Subcutaneous abdominal adipose tissue (tissue), 5 donors: ENCODE data around the gene ANKRD7.
A peak's percentile ranks its signal among the peaks of the same experiment; 100 is the strongest.

Source experiments
- H3K27ac ChIP-seq: one replicate; pipeline ENCODE4 v1.7.0; 2013; ENCODE audit warnings: low read depth, mild to moderate bottlenecking, inconsistent platforms, low read length, moderate library complexity
- H3K27me3 ChIP-seq, 5 donors: one replicate each; pipeline ENCODE4 v1.7.0; 2013; ENCODE audit warnings: low read length in 5 of 5, inconsistent platforms in 1 of 5; ENCODE audit not compliant: control insufficient read depth in 5 of 5, insufficient read depth in 4 of 5
- H3K36me3 ChIP-seq, 5 donors: one replicate each; pipeline ENCODE4 v1.7.0; 2013; ENCODE audit warnings: low read length in 5 of 5; ENCODE audit not compliant: control insufficient read depth in 5 of 5, insufficient read depth in 5 of 5
- H3K4me1 ChIP-seq, 5 donors: one replicate each; pipeline ENCODE4 v1.7.0; 2013; ENCODE audit warnings: low read length in 5 of 5, mild to moderate bottlenecking in 3 of 5, moderate library complexity in 1 of 5; ENCODE audit not compliant: control insufficient read depth in 5 of 5, insufficient read depth in 5 of 5
- H3K4me3 ChIP-seq, 5 donors: one replicate each; pipeline ENCODE4 v1.7.0; 2013; ENCODE audit warnings: low read length in 5 of 5, low read depth in 1 of 5
- H3K9ac ChIP-seq, 5 donors: one replicate each; pipeline ENCODE4 v1.7.0; 2013; ENCODE audit warnings: low read length in 5 of 5, mild to moderate bottlenecking in 4 of 5, moderate library complexity in 3 of 5
- H3K9me3 ChIP-seq, 5 donors: one replicate each; pipeline ENCODE4 v1.7.0; 2013; ENCODE audit warnings: low read length in 5 of 5; ENCODE audit not compliant: control insufficient read depth in 5 of 5
- donor health status: healthy.
- donor health status: healthy.
- donor health status: healthy.
- donor health status: healthy.
- donor health status: healthy.

ANKRD7 gene

GRCh38 chr7:118224521-118224920 lies at the start of gene ANKRD7:
Gene ANKRD7, plus strand, starts transcription at chr7:118224704. Its CDS starts 127 bp downstream, at chr7:118224831.
- Histone ChIP-seq H3K36me3 (no peaks in the 10 kb centered on the region), H3K9ac (no peak within 1 kb of the TSS), H3K27me3 (no peaks in the 10 kb centered on the region), H3K27ac (no peak within 1 kb of the TSS), H3K9me3 (no peaks in the 10 kb centered on the region), H3K4me3 (no peak within 1 kb of the TSS), H3K4me1 (no peaks in the 10 kb centered on the region)

GRCh38 chr7:118175740-118176139 lies 48.8 kb upstream of the ANKRD7 start:
- Histone ChIP-seq H3K4me1 (no peaks in the 10 kb centered on the region), H3K36me3 (no peaks in the 10 kb centered on the region), H3K27me3 (peaks cover 0 to 7% (median 0%) of the 10 kb centered on the region in 5 donors), H3K9ac (no peak overlapping the region), H3K27ac (no peak overlapping the region), H3K4me3 (no peak overlapping the region), H3K9me3 (no peaks in the 10 kb centered on the region)

GRCh38 chr7:118179191-118179590 lies 45.3 kb upstream of the ANKRD7 start:
- Histone ChIP-seq H3K4me1 (peaks cover 3 to 10% (median 7%) of the 10 kb centered on the region in 5 donors), H3K9ac (no peak overlapping the region), H3K27me3 (no peaks in the 10 kb centered on the region), H3K4me3 (no peak overlapping the region), H3K27ac (no peak overlapping the region), H3K36me3 (no peaks in the 10 kb centered on the region), H3K9me3 (no peaks in the 10 kb centered on the region)

GRCh38 chr7:118182593-118183427 lies 41.7 kb upstream of the ANKRD7 start:
- H3K9me3 ChIP-seq, result no peaks in the 10 kb centered on the region
- peaks cover under 1 to 8% (median 3%) of the 10 kb centered on the region in 5 donors for H3K36me3 ChIP-seq
- H3K4me1 ChIP-seq, result peaks cover 3 to 30% (median 26%) of the 10 kb centered on the region in 5 donors
- H3K4me3 ChIP-seq, result peak overlapping the region; percentile 85 to 97 (median 88)
- peak overlapping the region; percentile 89 for H3K27ac ChIP-seq
- no peaks in the 10 kb centered on the region for H3K27me3 ChIP-seq
- H3K9ac ChIP-seq, result peak overlapping the region; percentile 95 to 99 (median 97)

GRCh38 chr7:118183428-118183785 lies 41.1 kb upstream of the ANKRD7 start:
- Histone ChIP-seq H3K27ac (peak overlapping the region; percentile 89), H3K9me3 (no peaks in the 10 kb centered on the region), H3K4me3 (peak overlapping the region; percentile 85 to 97 (median 88)), H3K9ac (peak overlapping the region; percentile 95 to 99 (median 97)), H3K27me3 (no peaks in the 10 kb centered on the region), H3K36me3 (peaks cover 6 to 12% (median 7%) of the 10 kb centered on the region in 5 donors), H3K4me1 (peaks cover 3 to 30% (median 26%) of the 10 kb centered on the region in 5 donors)

GRCh38 chr7:118183786-118184564 lies 40.5 kb upstream of the ANKRD7 start, which contains the start of gene LSM8:
Gene LSM8, plus strand, starts transcription at chr7:118184164. Its CDS starts 60 bp downstream, at chr7:118184224.
- Histone ChIP-seq H3K27ac (peak within 1 kb of the TSS; percentile 89), H3K9ac (peak within 1 kb of the TSS; percentile 95 to 99 (median 97))

GRCh38 chr7:118184565-118184940 lies 40.0 kb upstream of the ANKRD7 start:
- H3K27me3 ChIP-seq, result no peaks in the 10 kb centered on the region
- H3K9me3 ChIP-seq, result no peaks in the 10 kb centered on the region
- H3K9ac ChIP-seq, result peak overlapping the region; percentile 75 to 98 (median 97)
- peaks cover 3 to 30% (median 26%) of the 10 kb centered on the region in 5 donors for H3K4me1 ChIP-seq
- H3K27ac ChIP-seq, result peak overlapping the region; percentile 89
- H3K36me3 ChIP-seq, result peaks cover 11 to 18% (median 11%) of the 10 kb centered on the region in 5 donors
- peak overlapping the region; percentile 85 to 94 (median 86) for H3K4me3 ChIP-seq

More at GRCh38 chr7:118183786-118184564, 40.5 kb upstream of the ANKRD7 start, which contains the start of gene LSM8:
- no peaks in the 10 kb centered on the region for H3K9me3 ChIP-seq
- H3K4me1 ChIP-seq, result peaks cover 3 to 30% (median 26%) of the 10 kb centered on the region in 5 donors
- H3K36me3 ChIP-seq, result peaks cover 11 to 18% (median 11%) of the 10 kb centered on the region in 5 donors
- H3K4me3 ChIP-seq, result peak within 1 kb of the TSS; percentile 85 to 97 (median 88)
- no peaks in the 10 kb centered on the region for H3K27me3 ChIP-seq

- H3K27me3 ChIP-seq, result no peaks in the 10 kb centered on the region
- peaks cover 3 to 30% (median 26%) of the 10 kb centered on the region in 5 donors for H3K4me1 ChIP-seq
- H3K36me3 ChIP-seq, result peaks cover 11 to 20% (median 14%) of the 10 kb centered on the region in 5 donors
- H3K9me3 ChIP-seq, result no peaks in the 10 kb centered on the region
- H3K27ac ChIP-seq, result no peak overlapping the region
- H3K4me3 ChIP-seq, result peak overlapping the region; percentile 25 to 94 (median 86)
- H3K9ac ChIP-seq, result peak overlapping the region in 4 of 5 donors; percentile 95 to 98 (median 97)
These were observed 39.2 kb upstream of the ANKRD7 start for GRCh38 chr7:118185163-118185860.

- Histone ChIP-seq H3K27ac (no peak overlapping the region), H3K27me3 (no peaks in the 10 kb centered on the region), H3K4me3 (no peak overlapping the region), H3K9me3 (no peaks in the 10 kb centered on the region), H3K4me1 (peaks cover 3 to 30% (median 26%) of the 10 kb centered on the region in 5 donors), H3K9ac (peak overlapping the region in 1 of 5 donors; percentile 23), H3K36me3 (peaks cover 11 to 20% (median 17%) of the 10 kb centered on the region in 5 donors)
These were observed 38.0 kb upstream of the ANKRD7 start for GRCh38 chr7:118186501-118186900.
